Measurements from ENCODE around the gene PRPH.

Gene PRPH

DNA sequence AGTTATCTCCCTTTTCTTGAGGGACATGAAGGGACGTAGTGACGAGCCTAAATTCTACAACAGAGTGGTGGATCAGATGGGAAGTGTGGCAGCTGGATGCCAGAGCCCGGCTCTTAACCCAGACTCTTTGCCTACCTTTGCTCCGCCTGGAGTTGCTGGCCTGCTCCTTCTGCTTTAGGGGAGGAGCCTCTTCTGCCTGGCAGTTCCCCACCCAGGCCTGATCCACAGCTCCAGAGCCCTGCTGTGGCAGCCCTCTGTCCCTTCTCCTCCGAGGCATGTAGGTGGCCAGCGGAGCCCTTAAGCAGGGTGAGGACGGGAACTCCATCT is 2.3 kb upstream of the PRPH start:
- POLR2A ChIA-PET, result no interaction called here
- CTCF ChIA-PET, result interaction anchor here (1.0 to 14.8 kb wide), 10 partner anchors 8 to 288 kb away, joined by 3 to 289 read pairs (median 6); partner anchors contain the start of gene DNAJC22
- no peak overlapping the region for H3K4me3 ChIP-seq (ENCODE audit: low read depth, low read length)
- DNase-seq (ENCODE audit: low read depth, low spot score), result no peak
- TF ChIP-seq, protein P1, sequence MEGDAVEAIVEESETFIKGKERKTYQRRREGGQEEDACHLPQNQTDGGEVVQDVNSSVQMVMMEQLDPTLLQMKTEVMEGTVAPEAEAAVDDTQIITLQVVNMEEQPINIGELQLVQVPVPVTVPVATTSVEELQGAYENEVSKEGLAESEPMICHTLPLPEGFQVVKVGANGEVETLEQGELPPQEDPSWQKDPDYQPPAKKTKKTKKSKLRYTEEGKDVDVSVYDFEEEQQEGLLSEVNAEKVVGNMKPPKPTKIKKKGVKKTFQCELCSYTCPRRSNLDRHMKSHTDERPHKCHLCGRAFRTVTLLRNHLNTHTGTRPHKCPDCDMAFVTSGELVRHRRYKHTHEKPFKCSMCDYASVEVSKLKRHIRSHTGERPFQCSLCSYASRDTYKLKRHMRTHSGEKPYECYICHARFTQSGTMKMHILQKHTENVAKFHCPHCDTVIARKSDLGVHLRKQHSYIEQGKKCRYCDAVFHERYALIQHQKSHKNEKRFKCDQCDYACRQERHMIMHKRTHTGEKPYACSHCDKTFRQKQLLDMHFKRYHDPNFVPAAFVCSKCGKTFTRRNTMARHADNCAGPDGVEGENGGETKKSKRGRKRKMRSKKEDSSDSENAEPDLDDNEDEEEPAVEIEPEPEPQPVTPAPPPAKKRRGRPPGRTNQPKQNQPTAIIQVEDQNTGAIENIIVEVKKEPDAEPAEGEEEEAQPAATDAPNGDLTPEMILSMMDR (IDR thresholded peaks at IDR 0.05; ENCODE audit: insufficient read depth, low read length, missing control alignments), result no peak

DNA sequence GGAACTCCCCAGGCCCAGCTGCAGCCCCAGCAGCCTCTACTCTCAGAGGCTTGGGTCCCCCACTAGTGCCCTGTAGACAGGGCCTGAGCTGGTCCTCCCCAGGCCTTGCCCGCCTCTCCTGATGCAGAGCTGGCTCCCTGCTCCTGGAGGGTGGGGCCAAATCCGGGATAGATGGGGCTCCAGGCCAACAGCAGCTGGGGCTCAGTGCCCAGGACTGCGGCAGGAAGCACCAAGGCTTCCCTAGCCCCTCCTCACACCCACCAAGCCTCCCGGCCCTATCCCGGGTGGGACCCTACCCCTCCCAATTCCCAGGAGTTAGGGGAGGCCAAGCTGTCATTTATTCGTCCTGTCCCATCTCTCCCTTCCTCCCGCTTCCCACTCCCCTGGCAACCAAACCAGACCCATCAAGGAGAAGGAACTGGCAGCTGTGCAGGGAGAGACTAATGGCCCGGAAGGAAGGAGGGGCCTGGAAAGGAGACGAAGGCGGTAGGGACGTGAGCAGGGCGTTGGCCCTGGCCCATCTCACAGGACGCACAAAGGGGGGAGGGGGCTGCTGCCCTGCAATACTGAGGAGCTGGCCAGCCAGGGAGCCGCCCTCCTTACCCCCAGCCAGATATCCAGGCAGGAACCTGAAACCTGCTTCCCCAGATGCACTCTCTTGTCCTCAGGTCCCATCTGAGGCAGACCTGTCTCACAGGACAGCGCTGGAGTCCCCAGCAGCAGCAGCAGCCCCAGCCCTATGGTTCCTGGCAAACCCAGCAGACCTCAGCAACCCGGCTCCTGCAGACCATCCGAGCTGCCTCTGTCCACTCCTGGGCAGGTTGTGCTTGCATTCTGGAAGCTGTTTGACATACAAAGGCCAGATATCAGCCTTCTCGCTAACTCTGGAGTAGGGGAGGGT is 1.6 kb upstream of the PRPH start:
- TF ChIP-seq, protein P1 (IDR thresholded peaks at IDR 0.05; ENCODE audit: insufficient read depth, low read length, missing control alignments), result no peak
- DNase-seq (ENCODE audit: low read depth, low spot score), result no peak
- POLR2A ChIA-PET, result no interaction called here
- CTCF ChIA-PET, result interaction anchor here (1.0 to 14.8 kb wide), 12 partner anchors 9 to 288 kb away, joined by 3 to 289 read pairs (median 8); partner anchors contain the start of gene DNAJC22
- H3K4me3 ChIP-seq (ENCODE audit: low read depth, low read length), result no peak overlapping the region

DNA sequence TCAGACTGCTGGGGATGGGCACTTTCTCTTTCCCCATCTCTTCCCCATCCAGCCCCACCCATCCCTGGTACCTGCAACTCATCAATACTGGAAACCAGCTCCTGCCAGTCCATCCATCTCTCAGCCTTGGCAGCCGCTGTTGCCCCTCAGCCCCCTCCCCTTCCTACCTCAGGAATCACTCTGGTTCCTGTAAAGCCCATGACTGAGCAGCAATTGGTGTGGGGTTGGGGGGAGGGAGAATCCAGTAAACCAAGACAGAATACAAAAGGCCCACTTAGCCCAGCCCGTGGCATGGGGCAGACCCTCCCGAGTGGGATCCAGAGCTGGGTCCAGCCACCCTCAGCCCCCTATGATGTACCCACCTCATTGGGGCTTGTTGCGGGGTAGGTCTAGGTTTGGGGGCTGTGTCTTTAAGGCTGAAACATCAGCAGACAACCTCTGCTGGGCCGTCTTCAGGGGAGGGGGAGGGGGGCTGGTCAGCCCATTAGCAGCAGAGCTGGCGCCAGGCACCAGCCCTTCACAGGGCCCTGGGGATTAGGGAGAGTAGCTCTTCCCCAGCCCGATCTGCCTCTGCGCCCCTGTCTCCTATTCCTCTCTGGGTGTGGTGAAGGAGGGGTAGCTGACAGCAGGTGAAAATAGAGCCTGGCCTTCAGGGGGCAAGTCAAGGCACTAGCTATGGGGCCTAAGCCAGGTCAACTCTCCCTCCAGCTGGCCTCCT is 702 bp upstream of the PRPH start:
- POLR2A ChIA-PET, result interaction anchor here (0.5 kb wide), 1 partner anchor 20 kb away, joined by 5 read pairs; no protein-coding TSS in a partner anchor
- H3K4me3 ChIP-seq (ENCODE audit: low read depth, low read length), result no peak overlapping the region
- TF ChIP-seq, protein P1 (IDR thresholded peaks at IDR 0.05; ENCODE audit: insufficient read depth, low read length, missing control alignments), result no peak
- DNase-seq (ENCODE audit: low read depth, low spot score), result no peak
- CTCF ChIA-PET, result interaction anchor here (0.8 to 14.8 kb wide), 12 partner anchors 10 to 286 kb away, joined by 3 to 289 read pairs (median 6); partner anchors contain the start of gene DNAJC22

DNA sequence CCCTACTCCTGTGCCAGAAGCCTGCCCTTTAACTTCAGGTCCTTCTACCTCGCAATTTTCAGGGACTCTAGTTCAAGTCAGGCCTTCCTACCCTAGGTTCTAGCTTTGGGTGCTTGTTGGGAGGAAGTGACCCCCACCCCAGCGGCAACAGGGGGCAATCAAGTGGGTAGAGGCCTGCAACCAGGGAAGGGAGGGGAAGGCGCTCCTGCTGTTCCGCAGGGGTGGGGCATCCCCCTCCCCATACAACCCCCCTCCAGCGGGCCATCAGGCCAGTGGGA is 204 bp upstream of the PRPH start:
- CTCF ChIA-PET, result interaction anchor here (0.7 to 14.8 kb wide), 15 partner anchors 9 to 285 kb away, joined by 3 to 289 read pairs (median 8); partner anchors contain the start of genes C1QL4 and DNAJC22
- POLR2A ChIA-PET, result no interaction called here
- no peak for DNase-seq (ENCODE audit: low read depth, low spot score)
- TF ChIP-seq, protein P1 (IDR thresholded peaks at IDR 0.05; ENCODE audit: insufficient read depth, low read length, missing control alignments), result no peak
- no peak overlapping the region for H3K4me3 ChIP-seq (ENCODE audit: low read depth, low read length)

DNA sequence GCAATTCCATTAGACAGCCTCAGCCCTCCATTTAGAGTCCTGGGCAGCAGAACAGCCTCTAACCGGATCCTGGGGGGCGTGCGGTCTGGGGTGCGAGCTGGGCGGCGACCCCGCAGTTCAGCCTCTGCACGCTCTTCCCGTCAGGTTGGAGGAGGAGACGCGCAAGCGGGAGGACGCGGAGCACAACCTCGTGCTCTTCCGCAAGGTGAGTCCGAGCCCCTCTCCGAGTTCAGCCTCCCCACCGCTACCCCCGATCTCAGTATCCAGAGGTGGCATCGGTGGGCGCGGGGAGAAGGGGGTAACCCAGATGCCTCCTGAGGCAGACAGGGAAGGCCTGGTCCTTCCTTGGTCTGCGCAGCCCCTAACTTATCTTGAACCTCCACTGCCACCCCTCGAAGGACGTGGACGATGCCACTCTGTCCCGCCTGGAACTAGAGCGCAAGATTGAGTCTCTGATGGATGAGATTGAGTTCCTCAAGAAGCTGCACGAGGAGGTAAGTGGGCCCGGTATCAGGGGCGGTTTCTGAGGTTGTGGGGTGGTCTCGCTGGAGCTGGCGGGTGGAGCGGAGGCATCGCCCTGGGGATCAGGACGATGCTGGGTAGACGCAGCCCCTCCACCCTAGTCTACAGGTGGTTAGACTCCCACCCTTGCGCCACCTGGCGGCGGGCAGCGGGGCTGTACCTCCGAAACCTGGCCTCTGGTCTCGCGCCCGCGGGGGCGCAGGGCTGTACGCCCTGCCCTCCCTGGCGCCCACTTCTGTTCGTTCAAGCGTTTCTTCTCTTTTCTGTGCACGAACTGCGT is 1.3 kb downstream of the PRPH start:
- H3K4me3 ChIP-seq (ENCODE audit: low read depth, low read length), result no peak overlapping the region
- ChIA-PET CTCF (interaction anchor here (0.6 to 14.8 kb wide), 22 partner anchors 7 to 347 kb away, joined by 3 to 289 read pairs (median 4); partner anchors contain the start of genes C1QL4, DNAJC22 and TROAP), POLR2A (no interaction called here)
- TF ChIP-seq, protein P1 (IDR thresholded peaks at IDR 0.05; ENCODE audit: insufficient read depth, low read length, missing control alignments), result peak; percentile 74
- DNase-seq (ENCODE audit: low read depth, low spot score), result no peak
